Activated CD4-positive, alpha-beta T cell treated with anti-CD3 and anti-CD28 coated beads, Interleukin-10, Interleukin-2, amounts not matched to agents 100 ng/mL and 50 ng/mL, durations not matched to agents 16 hours and 8 hours (primary cell): ENCODE measurements around the gene CYP4A11.
"Not testable (repeated sequence)": the region's sequence is repeated elsewhere in the genome, so short reads cannot be mapped to it uniquely, and the experiment has no call there.

ENCODE experiments used
- DNase-seq: peaks from one replicate; pipeline ENCODE4 v3.0.0-alpha.2; 2020

Gene CYP4A11, protein sequence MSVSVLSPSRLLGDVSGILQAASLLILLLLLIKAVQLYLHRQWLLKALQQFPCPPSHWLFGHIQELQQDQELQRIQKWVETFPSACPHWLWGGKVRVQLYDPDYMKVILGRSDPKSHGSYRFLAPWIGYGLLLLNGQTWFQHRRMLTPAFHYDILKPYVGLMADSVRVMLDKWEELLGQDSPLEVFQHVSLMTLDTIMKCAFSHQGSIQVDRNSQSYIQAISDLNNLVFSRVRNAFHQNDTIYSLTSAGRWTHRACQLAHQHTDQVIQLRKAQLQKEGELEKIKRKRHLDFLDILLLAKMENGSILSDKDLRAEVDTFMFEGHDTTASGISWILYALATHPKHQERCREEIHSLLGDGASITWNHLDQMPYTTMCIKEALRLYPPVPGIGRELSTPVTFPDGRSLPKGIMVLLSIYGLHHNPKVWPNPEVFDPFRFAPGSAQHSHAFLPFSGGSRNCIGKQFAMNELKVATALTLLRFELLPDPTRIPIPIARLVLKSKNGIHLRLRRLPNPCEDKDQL

DNA sequence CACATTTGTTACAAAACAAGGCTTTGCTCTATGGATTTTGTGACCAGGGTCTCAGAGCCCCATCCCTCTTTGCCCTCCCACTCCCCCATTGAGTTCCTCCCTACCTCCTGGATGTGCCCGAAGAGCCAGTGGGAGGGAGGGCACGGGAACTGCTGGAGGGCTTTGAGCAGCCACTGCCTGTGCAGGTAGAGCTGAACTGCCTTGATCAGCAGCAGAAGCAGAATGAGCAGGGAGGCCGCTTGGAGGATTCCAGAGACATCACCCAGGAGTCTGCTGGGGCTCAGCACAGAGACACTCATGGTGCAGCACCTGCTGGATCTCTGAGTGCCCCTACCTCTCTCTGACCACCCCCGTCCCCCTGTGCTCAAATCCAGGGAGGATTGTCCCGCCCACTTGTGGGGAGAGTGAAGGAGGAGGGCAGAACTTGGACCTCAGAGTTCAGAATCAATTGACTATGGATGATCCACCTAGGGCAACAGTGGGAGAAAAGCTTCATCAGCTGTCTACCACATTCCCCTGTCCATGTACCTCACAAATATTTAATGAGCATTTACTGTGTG, at the start of gene CYP4A11:
Gene CYP4A11 (minus strand): TSS at position 342 of the 560 bp plus-strand sequence. CDS start 43 bp downstream, at position 299.
- DNase-seq: no peak

DNA sequence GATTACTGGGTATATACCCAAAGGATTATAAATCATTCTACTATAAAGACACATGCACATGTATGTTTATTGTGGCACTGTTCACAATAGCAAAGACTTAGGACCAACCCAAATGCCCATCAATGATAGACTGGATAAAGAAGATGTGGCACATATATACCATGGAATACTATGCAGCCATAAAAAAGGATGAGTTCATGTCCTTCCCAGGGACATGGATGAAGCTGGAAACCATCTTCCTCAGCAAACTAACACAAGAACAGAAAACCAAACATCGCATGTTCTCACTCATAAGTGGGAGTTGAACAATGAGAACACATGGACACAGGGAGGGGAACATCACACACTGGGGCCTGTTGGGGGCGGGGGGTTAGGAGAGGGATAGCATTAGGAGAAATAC, 49.3 kb upstream of the CYP4A11 start:
- DNase-seq: not testable (repeated sequence)

DNA sequence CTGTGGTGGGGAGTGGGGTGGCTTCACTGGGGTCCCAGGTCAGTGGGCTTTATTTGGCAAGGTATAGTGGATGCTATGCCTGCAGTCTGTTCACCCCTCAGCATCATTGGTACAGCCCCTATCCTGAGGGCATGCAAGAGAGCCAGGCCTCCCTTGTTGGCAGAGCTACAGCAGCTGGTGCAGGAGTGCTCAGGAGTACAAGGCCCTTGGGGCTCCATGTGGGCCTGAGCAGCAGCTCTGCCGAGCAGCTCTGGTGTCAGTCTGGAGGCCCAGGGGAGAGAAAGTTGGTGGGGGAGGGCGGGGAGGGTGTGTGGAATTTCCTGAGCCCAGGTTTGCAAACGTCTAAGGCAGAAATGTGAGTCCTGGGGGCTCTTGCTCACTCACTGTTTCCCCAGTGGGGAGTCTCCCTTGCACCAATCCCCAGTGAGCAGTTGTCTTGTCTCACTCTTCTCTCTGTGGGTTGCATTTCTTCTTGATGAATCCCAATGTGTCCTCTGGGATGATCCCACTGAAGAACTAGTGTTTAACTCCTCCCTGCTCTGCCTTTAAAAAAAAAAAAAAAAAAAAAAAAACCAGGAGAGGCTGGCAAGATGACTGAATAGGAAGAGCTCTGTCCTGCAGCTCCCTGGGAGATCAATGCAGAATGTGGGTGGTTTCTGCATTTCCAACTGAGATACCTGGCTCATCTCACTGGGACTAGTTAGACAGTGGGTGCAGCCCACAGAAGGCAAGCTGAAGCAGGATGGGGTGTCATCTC, 42.7 kb upstream of the CYP4A11 start:
- DNase-seq: no peak

DNA sequence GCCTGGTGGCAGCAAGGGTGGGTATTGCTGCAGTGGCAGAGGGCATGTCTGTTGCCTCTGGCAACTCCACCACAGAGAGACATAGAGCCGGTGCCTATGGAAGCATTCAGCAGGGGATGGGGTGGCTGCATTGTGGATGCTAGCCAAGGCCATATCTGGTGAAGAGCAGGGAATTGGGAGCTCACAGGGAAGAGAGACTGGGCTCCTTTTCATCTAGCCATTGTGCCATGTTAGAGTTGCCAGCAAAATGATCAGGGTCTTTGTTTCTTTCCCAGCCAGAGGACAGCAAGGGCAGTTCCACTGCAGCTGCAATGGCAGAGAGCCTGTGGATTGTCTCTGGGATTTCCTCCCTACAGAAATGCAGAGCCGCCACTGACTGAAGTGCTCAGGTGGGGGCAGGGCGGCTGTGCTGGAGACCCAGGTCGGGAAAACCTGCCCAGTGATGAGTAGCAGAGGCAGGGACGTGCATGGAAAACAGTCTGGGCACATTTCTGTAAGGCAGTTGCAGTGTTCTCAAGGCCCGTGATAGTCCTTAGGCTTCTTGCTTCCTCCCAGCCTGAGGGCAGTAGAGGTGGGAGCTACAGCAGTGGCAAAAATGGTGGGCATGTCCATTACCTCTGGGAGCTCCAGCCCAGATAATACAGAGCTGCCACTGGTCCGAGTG, 42.0 kb upstream of the CYP4A11 start:
- DNase-seq: no peak

DNA sequence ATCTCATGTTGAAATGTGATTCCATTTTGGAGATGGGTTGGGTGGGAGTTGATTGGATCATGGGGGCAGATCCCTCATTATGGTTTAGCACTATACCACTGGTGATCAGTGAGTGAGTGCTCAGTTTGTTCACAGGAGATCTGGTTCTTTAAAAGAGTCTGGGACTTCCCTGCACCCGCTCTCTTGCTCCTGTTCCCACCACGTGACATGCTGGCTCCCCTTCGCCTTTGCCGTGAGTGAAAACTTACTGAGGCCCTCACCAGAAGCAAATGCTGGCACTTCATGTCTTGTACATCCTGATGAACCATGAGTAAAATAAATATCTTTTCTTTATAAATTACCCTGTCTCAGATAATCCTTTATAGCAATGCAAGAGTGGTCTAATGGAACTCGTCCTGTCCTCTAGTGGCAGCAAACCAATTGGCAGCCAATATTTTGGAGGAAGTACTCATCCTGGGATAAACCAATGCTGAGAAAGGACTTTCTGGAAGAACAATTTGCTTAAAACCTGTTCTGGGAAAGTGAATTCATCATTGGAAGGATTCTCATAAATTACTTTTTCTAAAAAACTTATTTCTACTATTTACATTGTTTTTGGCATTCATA, 27.8 kb upstream of the CYP4A11 start:
- DNase-seq: no peak

DNA sequence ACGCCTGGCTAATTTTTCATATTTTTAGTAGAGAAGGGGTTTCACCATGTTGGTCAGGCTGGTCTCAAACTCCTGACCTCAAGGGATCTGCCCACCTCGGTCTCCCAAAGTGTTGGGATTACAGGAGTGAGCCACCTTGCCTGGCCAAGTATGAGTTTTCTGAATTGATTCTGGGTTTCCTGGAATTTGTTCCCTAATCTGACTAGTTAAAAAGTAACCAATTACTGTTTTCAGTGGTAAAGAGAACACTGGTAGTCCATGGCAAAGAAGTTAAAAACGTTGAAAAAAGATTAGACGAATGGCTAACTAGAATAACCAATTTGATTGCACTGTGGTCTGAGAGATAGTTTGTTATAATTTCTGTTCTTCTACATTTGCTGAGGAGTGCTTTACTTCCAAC, 21.0 kb upstream of the CYP4A11 start:
- not testable (repeated sequence) for DNase-seq

DNA sequence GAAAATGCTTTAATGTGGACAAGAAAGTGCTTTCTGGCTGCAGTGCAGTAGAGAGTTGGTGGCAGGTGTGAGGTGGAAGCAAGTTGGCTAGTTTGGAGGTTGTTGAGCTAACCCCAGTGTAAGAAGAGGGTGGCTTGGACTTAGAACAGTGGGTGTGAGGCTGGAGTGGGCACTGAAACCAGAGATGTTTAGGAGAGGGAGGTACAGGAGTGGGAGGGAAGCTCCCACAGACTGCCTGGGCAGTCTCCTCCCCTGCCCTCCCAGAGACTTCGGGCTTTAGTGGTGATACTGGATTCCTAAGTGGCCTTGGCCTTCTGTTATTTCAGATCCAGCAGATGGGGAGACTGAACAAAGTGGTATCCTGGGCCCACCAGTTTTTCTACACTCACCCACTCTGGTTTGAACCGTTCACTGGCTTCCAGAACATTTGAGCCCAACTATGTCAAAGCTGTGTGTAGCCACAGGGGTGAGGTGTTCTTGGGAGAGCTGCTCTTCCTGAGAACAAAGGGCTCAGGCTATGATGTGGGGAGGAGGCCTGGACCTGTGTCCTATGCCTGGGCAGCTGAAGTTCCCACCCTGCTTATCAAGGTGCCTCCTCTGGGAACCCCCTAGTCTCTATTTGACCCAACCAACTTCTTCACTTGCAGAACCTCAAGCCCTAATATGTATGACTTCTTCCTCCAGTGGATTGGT, 19.9 kb upstream of the CYP4A11 start:
- no peak for DNase-seq

DNA sequence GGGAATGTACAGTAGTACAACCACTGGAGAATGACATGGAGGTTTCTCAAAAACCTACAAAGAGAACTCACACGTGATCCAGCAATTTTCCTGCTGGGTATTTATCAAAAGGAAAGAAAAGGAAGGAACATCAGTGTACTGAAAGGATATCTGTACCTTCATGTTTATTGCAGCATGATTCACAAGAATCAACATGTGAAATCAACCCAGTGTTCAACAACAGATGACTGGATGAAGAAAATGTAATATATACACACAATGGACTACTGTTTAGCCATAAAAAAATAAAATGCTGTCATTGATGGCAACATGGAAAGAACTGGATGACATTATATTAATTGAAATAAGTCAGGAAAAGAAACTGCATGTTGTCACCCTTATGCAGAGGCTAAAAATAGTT, 19.0 kb upstream of the CYP4A11 start:
- DNase-seq: no peak

DNA sequence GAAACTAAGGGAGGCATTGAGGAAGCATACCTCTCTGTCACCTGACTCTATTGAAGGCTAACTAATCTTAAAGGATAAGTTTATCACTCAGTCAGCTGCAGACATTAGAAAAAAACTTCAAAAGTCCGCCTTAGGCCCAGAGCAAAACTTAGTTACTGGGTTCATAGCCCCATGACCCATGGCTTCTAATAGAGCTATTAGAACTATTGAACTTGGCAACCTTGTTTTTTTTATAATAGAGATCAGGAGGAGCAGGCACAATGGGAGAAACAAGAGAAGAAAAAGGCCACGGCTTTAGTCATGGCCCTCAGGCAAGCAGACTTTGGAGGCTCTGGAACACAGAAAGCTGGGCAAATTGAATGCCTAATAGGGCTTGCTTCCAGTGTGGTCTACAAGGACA, 13.8 kb upstream of the CYP4A11 start:
- DNase-seq: not testable (repeated sequence)

DNA sequence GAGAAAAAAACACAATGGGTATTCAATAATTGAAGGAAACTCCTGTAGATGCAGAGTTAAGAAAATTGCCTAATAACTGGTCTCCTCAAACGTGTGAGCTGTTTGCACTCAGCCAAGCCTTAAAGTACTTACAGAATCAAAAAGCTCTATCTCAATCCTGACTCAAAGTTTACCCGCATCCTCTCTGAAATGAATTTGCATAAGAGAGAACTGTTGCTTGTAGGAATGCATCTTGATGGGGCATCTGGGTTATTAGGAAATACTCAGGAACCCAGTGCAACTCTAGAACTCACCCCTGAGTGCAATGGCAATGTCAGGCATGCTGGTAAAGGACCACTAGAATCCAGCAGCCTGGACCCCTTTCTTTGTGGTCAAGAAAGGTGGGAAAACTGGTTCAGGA, 12.6 kb upstream of the CYP4A11 start:
- not testable (repeated sequence) for DNase-seq

DNA sequence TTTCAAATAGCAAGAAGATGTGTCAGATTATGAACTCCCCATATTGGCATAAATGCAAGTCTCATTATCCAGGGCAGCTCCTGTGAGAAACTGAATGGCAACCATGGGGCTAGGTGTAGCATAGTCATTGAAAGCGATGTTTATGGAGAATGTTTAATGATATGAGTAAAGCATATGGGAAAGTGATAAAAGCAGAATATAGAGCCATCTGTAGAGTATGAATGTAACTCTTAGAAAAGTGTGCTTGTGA, 8.1 kb upstream of the CYP4A11 start:
- not testable (repeated sequence) for DNase-seq

DNA sequence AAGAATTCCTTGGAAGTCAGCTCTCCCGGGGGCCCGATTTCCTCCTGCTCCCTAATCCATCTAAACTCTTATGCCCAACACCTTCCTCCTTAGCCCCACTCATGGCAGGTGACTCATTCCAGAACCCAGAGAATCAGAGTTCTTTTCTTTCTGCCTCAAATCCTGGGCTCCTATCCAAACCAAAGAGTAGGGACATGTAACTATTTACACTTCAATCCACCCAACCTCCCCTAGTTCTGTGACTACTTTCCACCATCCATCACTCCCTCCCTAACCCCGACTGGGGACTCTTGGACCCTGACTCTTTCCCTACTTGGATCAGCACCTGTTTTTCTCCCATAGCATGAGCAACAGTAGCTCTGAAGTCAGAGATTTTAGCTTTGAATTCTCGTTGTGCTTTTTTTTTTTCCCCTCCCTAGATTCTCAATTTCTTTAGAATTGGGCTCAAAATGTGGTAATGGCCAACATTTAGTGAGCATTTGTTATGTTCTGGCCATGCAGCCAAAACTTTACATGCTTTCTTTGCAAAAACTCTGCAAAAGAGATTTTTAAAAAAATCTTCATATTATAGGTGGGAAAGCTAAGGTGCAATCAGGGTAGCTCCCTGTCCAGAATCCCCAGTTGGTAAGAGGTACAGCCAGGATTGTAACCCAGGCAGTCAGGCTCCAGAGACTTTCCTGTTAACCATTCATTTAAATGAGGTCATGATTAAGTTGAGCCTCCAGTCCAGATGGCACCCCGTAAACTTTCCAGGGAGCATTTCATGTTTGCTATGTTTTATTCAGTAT, 7.5 kb upstream of the CYP4A11 start:
- no peak for DNase-seq

DNA sequence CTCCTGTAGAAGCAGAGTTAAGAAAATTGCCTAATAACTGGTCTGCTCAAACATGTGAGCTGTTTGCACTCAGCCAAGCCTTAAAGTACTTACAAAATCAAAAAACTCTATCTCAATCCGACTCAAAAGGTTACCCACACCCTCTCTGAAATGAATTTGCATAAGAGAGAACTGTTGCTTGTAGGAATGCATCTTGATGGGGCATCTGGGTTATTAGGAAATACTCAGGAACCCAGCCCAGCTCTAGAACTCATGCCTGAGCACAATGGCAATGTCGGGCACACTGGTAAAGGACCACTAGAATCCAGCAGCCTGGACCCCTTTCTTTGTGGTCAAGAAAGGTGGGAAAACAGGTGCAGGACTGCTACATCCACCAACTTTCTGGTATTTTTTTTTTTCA, 6.4 kb upstream of the CYP4A11 start:
- DNase-seq: peak; percentile 2

DNA sequence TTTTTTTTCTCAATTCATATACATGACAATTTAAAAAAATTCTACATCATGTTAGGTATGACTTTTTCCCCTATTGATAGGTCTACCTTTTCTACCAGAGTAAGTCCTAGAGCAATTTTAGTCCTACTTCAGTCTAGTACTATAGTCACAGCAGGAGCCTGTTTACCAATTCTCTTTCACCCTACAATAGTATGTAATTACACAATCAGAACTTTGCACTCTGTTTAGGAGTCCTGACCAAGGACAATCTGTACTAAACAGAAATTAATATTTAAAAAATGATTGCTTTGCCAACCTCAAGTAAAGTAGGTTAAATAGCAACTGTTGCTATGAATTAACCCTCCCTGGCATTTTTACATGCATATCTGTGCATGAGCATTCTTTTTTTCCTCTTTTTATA, 810 bp upstream of the CYP4A11 start:
- no peak for DNase-seq

DNA sequence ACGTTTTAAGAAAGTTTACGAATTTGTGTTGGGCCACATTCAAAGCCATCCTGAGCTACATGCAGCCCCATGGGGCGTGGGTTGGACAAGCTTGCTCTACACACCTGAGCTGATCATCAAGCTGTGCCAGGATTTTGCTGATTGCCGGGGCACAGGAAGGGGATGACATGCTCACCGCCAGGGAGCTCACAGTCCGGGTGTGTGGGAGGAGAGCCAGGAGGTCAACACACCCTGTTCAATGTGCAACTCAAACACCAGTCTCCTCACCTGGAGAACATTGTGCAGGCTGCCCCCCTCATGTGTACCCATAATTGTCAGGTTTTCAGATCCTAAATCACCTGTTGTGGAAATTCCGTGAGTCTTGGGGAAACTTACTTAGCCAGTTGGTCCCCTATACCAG, 969 bp downstream of the CYP4A11 start:
- no peak for DNase-seq

DNA sequence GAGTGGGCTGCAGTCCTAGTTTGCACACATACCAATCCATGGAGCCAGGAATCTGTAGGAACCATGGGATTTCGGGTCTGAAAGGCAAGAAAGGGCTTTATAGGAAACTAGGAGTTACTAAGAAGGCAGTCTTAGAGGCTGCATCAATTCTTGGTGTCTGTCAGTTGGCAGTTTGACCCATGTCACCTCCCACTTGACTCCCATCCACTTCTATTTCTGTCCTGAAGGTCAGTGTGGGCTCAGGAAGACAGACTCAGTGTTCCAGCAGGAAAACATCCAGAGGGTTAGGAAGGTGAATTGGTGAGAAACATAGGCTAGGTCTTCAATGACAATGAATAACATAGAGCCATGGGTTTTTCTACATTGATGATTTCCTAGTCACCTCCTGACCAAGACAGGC, 4.0 kb downstream of the CYP4A11 start:
- no peak for DNase-seq

DNA sequence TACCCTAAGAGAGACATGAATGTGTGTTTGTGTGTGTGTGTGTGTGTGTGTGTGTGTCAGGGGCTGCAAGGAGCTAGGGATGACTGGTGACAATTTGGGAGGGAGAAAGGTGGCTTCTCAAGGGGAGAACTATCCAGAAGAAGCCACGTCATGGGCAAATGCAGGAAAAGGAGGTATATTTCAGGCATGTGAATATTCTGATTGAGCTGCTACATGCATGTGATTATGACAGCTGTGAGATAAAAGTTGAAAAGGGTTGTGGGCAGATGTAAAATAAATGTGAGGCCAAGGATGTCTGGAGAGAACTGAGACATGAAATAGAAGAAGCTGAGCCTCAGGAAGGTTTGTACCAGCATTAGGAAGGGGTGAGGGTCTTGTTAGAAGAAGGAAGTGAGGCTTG, 4.5 kb downstream of the CYP4A11 start:
- DNase-seq: no peak

DNA sequence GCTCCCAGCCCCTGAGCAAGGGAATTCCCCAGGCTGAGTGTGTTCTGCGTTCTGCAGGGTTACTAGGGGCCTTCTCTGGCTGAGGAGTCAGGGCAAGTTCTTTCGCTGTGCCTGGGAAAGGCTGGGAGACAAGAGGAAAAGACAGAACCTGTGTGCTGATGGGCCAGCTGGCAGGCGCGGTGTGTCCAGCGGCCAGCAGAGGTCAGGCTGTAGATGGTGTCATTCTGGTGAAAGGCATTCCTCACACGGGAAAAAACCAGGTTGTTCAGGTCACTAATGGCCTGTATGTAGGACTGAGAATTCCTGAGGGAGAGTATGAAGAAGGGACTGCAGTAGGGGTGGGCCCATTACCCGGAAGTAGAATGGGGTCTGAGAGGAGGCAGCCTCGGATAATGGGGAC, 6.4 kb downstream of the CYP4A11 start:
- not testable (repeated sequence) for DNase-seq

DNA sequence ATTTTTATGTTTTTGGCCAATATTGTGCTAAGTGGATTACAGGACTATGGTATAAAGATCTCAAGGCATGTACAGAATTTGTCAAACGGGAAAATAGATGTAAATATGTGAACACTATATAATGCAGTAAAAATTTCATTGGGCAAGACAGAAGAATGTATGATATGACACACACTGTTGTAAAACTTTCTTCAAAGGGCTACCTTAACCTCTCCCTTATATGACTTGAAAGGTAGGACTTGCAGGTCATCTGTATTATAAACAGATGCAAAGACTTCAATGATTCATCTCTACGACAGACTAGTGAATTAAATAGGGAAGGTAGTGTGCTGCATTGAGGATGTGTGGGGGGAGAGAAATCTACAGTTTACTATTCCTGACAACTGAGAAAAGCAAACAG, 9.3 kb downstream of the CYP4A11 start:
- not testable (repeated sequence) for DNase-seq

DNA sequence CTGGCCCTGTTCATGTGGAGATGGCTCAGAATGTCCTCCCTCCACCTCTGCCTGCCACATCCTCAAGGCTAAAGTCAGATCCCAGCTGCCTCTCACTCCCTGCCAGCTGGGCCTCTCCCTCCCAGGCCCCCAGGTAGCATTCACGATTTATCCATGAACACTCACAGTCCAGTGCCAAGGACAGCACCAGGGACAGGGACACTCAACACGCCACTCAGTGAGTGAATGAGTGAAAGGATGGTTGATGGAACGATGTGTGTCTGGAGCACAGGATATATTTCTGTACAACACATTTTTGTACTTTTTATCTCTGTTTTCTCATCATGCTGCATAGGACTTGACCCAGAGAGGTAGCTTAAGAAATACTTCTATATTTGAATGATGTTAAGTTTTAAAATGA, 10.1 kb downstream of the CYP4A11 start:
- no peak for DNase-seq

DNA sequence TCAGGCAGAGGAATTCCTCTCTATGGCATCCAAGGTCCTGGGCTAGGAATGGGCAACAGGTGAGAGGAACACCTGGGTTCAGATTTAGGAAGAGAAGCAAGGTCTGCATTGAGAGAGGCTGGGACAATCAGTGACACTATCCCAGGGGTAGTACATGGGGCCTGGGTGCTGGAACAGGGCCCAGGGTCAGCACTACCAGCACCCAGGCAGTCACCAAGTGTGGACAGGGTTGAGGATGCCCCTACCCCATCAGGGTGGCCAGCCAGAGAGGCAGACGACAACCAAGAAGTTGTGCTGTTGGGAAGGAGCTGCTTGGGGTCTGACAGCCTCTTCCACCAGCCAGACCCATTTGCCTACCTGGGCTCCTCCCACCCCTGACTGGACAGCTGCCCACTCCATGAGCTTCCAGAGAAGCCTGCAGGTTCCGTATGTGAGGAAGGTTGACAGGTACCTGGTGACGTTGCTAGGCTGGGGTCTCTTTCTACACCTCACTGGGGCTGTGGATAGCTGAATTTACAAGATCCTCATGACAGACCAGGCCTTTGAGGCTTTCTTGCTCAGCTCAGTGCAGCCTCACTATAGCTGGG, 13.9 kb downstream of the CYP4A11 start:
- DNase-seq: no peak
